22Rv1 (cell line): ENCODE data around the gene SHMT2.

Experiments used
- CTCF ChIP-seq: fragments of 450-650 bp; IDR thresholded peaks from 2 replicates; pipeline ENCODE4 v1.5.1; 2017; ENCODE audit warnings: mild to moderate bottlenecking
- ZFX ChIP-seq: fragments of 450-650 bp; IDR thresholded peaks from 2 replicates; pipeline ENCODE4 v1.6.1; 2017; ENCODE audit warnings: antibody characterized with exemption, borderline replicate concordance

GRCh38 chr12:57230381-57231155 is 1.1 kb downstream of the SHMT2 start:
- TF ChIP-seq CTCF (no peak), ZFX (no peak)
